B cell (primary cell): ENCODE measurements around the gene CRLF2. TPM values are rescaled to one million over a fixed set of nuclear protein-coding genes. Genes with fewer than 3 reads are reported as not detected.

ENCODE experiments used
- ATAC-seq: fragments of 200-7000 bp; cut with Tn5 transposase; one replicate; pipeline ENCODE4 v1.10.0; 2021; ENCODE audit warnings: low read depth, mild to moderate bottlenecking, moderate number of reproducible peaks, moderate library complexity
- CTCF ChIA-PET: fragments of 350-600 bp; sonication (Branson Sonifier 250); formaldehyde crosslinking; loops from one replicate; lab custom pipeline; 2021; ENCODE audit warnings: antibody characterized with exemption, inconsistent platforms; lab: Charles Lee
- POLR2A ChIA-PET: fragments of 350-600 bp; sonication (Branson Sonifier 250); formaldehyde crosslinking; loops from one replicate; lab custom pipeline; 2021; ENCODE audit warnings: antibody characterized with exemption; lab: Charles Lee
- DNase-seq: peaks from one replicate; pipeline ENCODE4 v3.0.0; 2013
- H2AFZ ChIP-seq: 2 replicates; pipeline ENCODE4 v1.6.1; 2012; ENCODE audit warnings: mild to moderate bottlenecking, low read depth, low read length; ENCODE audit not compliant: insufficient read depth, poor library complexity, severe bottlenecking
- H3K27ac ChIP-seq, 2 donors: 1 replicate in 1 of 2; 2 replicates in 1 of 2; pipeline ENCODE4 v1.5.1; 2012 to 2013; ENCODE audit warnings: low read length in 2 of 2, mild to moderate bottlenecking in 2 of 2, moderate library complexity in 1 of 2
- H3K27me3 ChIP-seq, 4 experiments: fragments of 200-600 bp in 1 of 4; sonication (generic) in 1 of 4; replicated peaks in 1 of 4; 1 replicate in 2 of 4; 2 replicates in 2 of 4; pipeline versions ENCODE4 v1.6.1 to v1.7.0; 2013 to 2016; ENCODE audit warnings: low read length in 3 of 4, mild to moderate bottlenecking in 2 of 4, mixed read lengths in 1 of 4, moderate library complexity in 1 of 4; ENCODE audit not compliant: insufficient read depth in 4 of 4, control insufficient read depth in 3 of 4; ENCODE audit errors: control extremely low read depth in 1 of 4
- H3K36me3 ChIP-seq, 2 experiments: replicated peaks in 1 of 2; 1 replicate in 1 of 2; 2 replicates in 1 of 2; pipeline versions ENCODE4 v1.6.1 to v1.7.1; 2013; ENCODE audit warnings: low read length in 1 of 2; ENCODE audit not compliant: insufficient read depth in 2 of 2, control insufficient read depth in 1 of 2; ENCODE audit errors: control extremely low read depth in 1 of 2, extremely low read depth in 1 of 2
- H3K4me1 ChIP-seq, 2 donors: fragments of 200-600 bp in 1 of 2; sonication (generic) in 1 of 2; 1 replicate in 1 of 2; 2 replicates in 1 of 2; pipeline versions ENCODE4 v1.5.1 to v1.6.1; 2013 to 2017; ENCODE audit warnings: low read length in 2 of 2; ENCODE audit not compliant: control insufficient read depth in 2 of 2, insufficient read depth in 2 of 2
- H3K4me2 ChIP-seq: replicated peaks from 2 replicates; pipeline ENCODE3; 2012; ENCODE audit warnings: mild to moderate bottlenecking, low read depth, low read length; ENCODE audit not compliant: poor library complexity, severe bottlenecking
- H3K4me3 ChIP-seq, 5 experiments: fragments of 200-600 bp in 1 of 5; sonication (generic) in 1 of 5; 1 replicate in 3 of 5; 2 replicates in 2 of 5; pipeline versions ENCODE4 v1.5.1 to v1.7.0; 2011 to 2016; ENCODE audit warnings: low read length in 4 of 5, mild to moderate bottlenecking in 4 of 5, low read depth in 2 of 5, control low read depth in 1 of 5, moderate library complexity in 1 of 5; ENCODE audit not compliant: insufficient read depth in 1 of 5; ENCODE audit errors: control extremely low read depth in 1 of 5, extremely low read depth in 1 of 5
- H3K79me2 ChIP-seq: fragments of 200-600 bp; sonication (generic); one replicate; pipeline ENCODE4 v1.6.0; 2016; ENCODE audit warnings: low read length; ENCODE audit not compliant: control insufficient read depth, insufficient read depth
- H3K9ac ChIP-seq: fragments of 200-600 bp; sonication (generic); 2 replicates; pipeline ENCODE4 v1.6.1; 2017; ENCODE audit warnings: mild to moderate bottlenecking, low read length, moderate library complexity
- H3K9me3 ChIP-seq, 3 donors: one replicate each; pipeline versions ENCODE4 v1.6.1 to v1.7.1; 2013; ENCODE audit warnings: low read length in 2 of 3; ENCODE audit not compliant: control insufficient read depth in 2 of 3, insufficient read depth in 1 of 3; ENCODE audit errors: control extremely low read depth in 1 of 3
- H4K20me1 ChIP-seq: 2 replicates; pipeline ENCODE4 v1.6.0; 2012; ENCODE audit warnings: mild to moderate bottlenecking, low read length; ENCODE audit not compliant: insufficient read depth, control insufficient read depth, poor library complexity, severe bottlenecking
- H3K27ac Mint-ChIP-seq: one replicate; pipeline ENCODE4 v1.8.0; 2021; ENCODE audit warnings: mixed read lengths
- H3K27me3 Mint-ChIP-seq: one replicate; pipeline ENCODE4 v1.8.0; 2021; ENCODE audit warnings: mixed read lengths
- H3K4me1 Mint-ChIP-seq: one replicate; pipeline ENCODE4 v1.8.0; 2021; ENCODE audit warnings: mixed read lengths
- H3K4me3 Mint-ChIP-seq: one replicate; pipeline ENCODE4 v1.8.0; 2021; ENCODE audit warnings: mixed read lengths
- H3K9me3 Mint-ChIP-seq: one replicate; pipeline ENCODE4 v1.8.0; 2022; ENCODE audit warnings: mixed read lengths; ENCODE audit not compliant: insufficient read depth
- EZH2 ChIP-seq: IDR thresholded peaks from 2 replicates; pipeline ENCODE4 v1.6.1; 2012; ENCODE audit warnings: borderline replicate concordance, low read depth, mild to moderate bottlenecking, moderate library complexity, low read length; ENCODE audit not compliant: insufficient read depth, poor library complexity, severe bottlenecking
- WGBS: methylation state at CpG from one replicate; pipeline ENCODE4 v1.1.5; 2013; ENCODE audit warnings: missing lambda C conversion rate; ENCODE audit not compliant: insufficient coverage; 5-methylcytosine and 5-hydroxymethylcytosine counted together
- intact Hi-C: fragments of 100-400 bp; cut with micrococcal nuclease; formaldehyde crosslinking; loops from one replicate; pipeline ENCODE4 v1.10.0; 2022
- polyA plus RNA-seq: library from polyadenylated mRNA; depleted of rRNA; stranded (reverse); fragments of >200 nt; gene quantifications from 2 replicates; pipeline ENCODE4 v1.2.3, GENCODE V29; 2012
- total RNA-seq, 2 donors: library from RNA; stranded (reverse); fragments of 120-200 nt in 1 of 2; gene quantifications; 1 replicate in 1 of 2; 2 replicates in 1 of 2; pipeline versions ENCODE4 v1.2.3 to v1.2.4, GENCODE V29; 2013 to 2022
- TF ChIP-seq, protein P1 (sequence below): fragments of 200-600 bp; IDR thresholded peaks from one replicate; pipeline ENCODE4 v1.8.0; 2022; ENCODE audit warnings: antibody characterized with exemption, mild to moderate bottlenecking

CRLF2 gene
- total and polyA plus RNA-seq, 2 donors (not counting 1 experiment from before 2014, with no cell fraction given): not detected

DNA sequence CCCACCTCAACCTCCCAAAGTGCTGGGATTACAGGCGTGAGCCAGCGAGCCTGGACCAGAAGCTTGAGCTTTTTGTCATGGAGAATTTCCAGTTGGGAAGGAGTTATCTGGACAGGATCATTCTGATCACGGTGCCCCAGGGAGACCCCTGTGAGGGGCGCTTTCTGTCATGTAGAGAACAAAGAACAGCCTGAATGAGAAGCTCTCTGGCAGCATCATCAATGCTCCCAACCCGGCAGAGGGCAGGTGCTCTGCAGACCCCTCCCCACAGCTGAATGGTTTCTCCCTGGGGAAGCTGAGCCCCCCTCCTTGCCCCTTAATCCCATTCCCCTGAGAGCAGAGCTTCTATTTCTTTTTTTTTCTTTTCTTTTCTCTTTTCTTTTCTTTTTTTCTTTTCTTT lies 48.8 kb upstream of the CRLF2 start:
- Histone ChIP-seq H3K9ac (no peak overlapping the region), H3K4me1 (no peaks in the 10 kb centered on the region), H3K9me3 (peaks cover 0 to 6% (median under 1%) of the 10 kb centered on the region in 3 donors), H3K4me3 (no peak overlapping the region), H4K20me1 (no peaks in the 10 kb centered on the region), H3K79me2 (no peaks in the 10 kb centered on the region), H3K4me2 (no peak overlapping the region), H3K36me3 (no peaks in the 10 kb centered on the region), H3K27ac (no peak overlapping the region), H2AFZ (no peak overlapping the region), H3K27me3 (no peaks in the 10 kb centered on the region)
- DNase-seq (no peak), ATAC-seq (no peak)
- no peaks in the 10 kb centered on the region for H3K4me1 Mint-ChIP-seq
- H3K4me3 Mint-ChIP-seq: no peak overlapping the region
- 87% methylated on average over 5 of the region's 5 CpGs for WGBS
- H3K27ac Mint-ChIP-seq: no peak overlapping the region
- peaks cover 3% of the 10 kb centered on the region for H3K9me3 Mint-ChIP-seq
- TF ChIP-seq, protein P1, sequence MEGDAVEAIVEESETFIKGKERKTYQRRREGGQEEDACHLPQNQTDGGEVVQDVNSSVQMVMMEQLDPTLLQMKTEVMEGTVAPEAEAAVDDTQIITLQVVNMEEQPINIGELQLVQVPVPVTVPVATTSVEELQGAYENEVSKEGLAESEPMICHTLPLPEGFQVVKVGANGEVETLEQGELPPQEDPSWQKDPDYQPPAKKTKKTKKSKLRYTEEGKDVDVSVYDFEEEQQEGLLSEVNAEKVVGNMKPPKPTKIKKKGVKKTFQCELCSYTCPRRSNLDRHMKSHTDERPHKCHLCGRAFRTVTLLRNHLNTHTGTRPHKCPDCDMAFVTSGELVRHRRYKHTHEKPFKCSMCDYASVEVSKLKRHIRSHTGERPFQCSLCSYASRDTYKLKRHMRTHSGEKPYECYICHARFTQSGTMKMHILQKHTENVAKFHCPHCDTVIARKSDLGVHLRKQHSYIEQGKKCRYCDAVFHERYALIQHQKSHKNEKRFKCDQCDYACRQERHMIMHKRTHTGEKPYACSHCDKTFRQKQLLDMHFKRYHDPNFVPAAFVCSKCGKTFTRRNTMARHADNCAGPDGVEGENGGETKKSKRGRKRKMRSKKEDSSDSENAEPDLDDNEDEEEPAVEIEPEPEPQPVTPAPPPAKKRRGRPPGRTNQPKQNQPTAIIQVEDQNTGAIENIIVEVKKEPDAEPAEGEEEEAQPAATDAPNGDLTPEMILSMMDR: no peak
- no peak for TF ChIP-seq EZH2
- H3K27me3 Mint-ChIP-seq: no peaks in the 10 kb centered on the region
- POLR2A ChIA-PET: no interaction called here
- intact Hi-C loops: no loop called here
- CTCF ChIA-PET: no interaction called here

DNA sequence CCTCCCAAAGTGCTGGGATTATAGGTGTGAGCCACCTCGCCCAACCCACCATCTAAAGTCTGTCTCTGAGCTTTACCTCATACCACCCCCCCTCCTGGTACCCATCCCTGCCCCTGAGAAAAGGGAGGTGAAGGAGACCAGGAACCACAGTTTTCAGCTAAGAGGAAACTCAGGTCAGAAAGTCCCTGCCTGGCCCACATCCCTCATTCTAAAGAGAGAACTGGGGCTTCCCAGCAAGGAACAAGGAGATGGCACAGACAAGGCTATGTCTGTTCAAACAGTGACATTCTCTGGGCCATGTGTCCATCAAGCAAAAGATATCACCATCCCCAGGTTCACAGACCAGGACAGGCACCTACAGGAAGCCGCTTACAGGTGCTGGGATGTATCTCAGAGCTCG lies 40.4 kb upstream of the CRLF2 start:
- intact Hi-C loops: no loop called here
- DNase-seq (no peak), ATAC-seq (no peak)
- H3K27me3 ChIP-seq: no peaks in the 10 kb centered on the region
- Mint-ChIP-seq H3K4me3 (no peak overlapping the region), H3K9me3 (no peaks in the 10 kb centered on the region), H3K4me1 (peaks cover 10% of the 10 kb centered on the region), H3K27ac (no peak overlapping the region), H3K27me3 (peaks cover 3% of the 10 kb centered on the region)
- no peak overlapping the region for H2AFZ ChIP-seq
- H3K9ac ChIP-seq: no peak overlapping the region
- 80% methylated on average over 1 of the region's 3 CpGs for WGBS
- CTCF ChIA-PET: no interaction called here
- POLR2A ChIA-PET: no interaction called here
- no peaks in the 10 kb centered on the region for H3K79me2 ChIP-seq
- H4K20me1 ChIP-seq: no peaks in the 10 kb centered on the region
- TF ChIP-seq, protein P1: no peak
- TF ChIP-seq EZH2: no peak
- no peak overlapping the region for H3K27ac ChIP-seq
- H3K4me3 ChIP-seq: no peak overlapping the region
- H3K36me3 ChIP-seq: no peaks in the 10 kb centered on the region
- H3K4me2 ChIP-seq: no peak overlapping the region
- peaks cover 12 to 20% of the 10 kb centered on the region in 2 donors for H3K4me1 ChIP-seq
- H3K9me3 ChIP-seq: peaks cover 0 to 11% (median 0%) of the 10 kb centered on the region in 3 donors
